ENCODE measurements around the gene TC2N. TPM values are rescaled to one million over a fixed set of nuclear protein-coding genes. Genes with fewer than 3 reads are reported as not detected.
"Not testable (repeated sequence)": the region's sequence is repeated elsewhere in the genome, so short reads cannot be mapped to it uniquely, and the experiment has no call there.

Gene TC2N
- total RNA-seq, 2 donors from 2014 or later: 67.6 to 93.4 TPM

GRCh38 chr14:91873471-91874415 lies 6.4 kb upstream of the TC2N start:
- intact Hi-C loops (cut with DNase I): no loop called here
- Histone ChIP-seq H3K36me3 (no peaks in the 10 kb centered on the region), H3K9ac (ENCODE audit: low read depth in 2 of 2, low read length in 2 of 2) (peak overlapping the region in 1 of 2 donors; percentile 39), H3K27me3 (no peaks in the 10 kb centered on the region), H3K4me1 (peaks cover 21% of the 10 kb centered on the region), H3K4me3 (no peak overlapping the region), H3K27ac (peak overlapping the region; percentile 89), H3K9me3 (no peaks in the 10 kb centered on the region)
- TF ChIP-seq, protein P1, sequence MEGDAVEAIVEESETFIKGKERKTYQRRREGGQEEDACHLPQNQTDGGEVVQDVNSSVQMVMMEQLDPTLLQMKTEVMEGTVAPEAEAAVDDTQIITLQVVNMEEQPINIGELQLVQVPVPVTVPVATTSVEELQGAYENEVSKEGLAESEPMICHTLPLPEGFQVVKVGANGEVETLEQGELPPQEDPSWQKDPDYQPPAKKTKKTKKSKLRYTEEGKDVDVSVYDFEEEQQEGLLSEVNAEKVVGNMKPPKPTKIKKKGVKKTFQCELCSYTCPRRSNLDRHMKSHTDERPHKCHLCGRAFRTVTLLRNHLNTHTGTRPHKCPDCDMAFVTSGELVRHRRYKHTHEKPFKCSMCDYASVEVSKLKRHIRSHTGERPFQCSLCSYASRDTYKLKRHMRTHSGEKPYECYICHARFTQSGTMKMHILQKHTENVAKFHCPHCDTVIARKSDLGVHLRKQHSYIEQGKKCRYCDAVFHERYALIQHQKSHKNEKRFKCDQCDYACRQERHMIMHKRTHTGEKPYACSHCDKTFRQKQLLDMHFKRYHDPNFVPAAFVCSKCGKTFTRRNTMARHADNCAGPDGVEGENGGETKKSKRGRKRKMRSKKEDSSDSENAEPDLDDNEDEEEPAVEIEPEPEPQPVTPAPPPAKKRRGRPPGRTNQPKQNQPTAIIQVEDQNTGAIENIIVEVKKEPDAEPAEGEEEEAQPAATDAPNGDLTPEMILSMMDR (IDR thresholded peaks at IDR 0.05): no peak
- DNase-seq: peak; percentile 42

- no peak overlapping the region for H3K4me3 ChIP-seq
- peak; percentile 92 for DNase-seq
- H3K27me3 ChIP-seq: no peaks in the 10 kb centered on the region
- no peaks in the 10 kb centered on the region for H3K9me3 ChIP-seq
- H3K9ac ChIP-seq (ENCODE audit: low read depth in 2 of 2, low read length in 2 of 2): peak overlapping the region in 1 of 2 donors; percentile 19
- H3K27ac ChIP-seq: peak overlapping the region; percentile 89
- intact Hi-C loops (cut with DNase I): no loop called here
- H3K4me1 ChIP-seq: peaks cover 21% of the 10 kb centered on the region
- TF ChIP-seq, protein P1 (IDR thresholded peaks at IDR 0.05): no peak
- H3K36me3 ChIP-seq: no peaks in the 10 kb centered on the region
These were observed 5.5 kb upstream of the TC2N start for GRCh38 chr14:91872517-91873470.

- H3K36me3 ChIP-seq: no peaks in the 10 kb centered on the region
- intact Hi-C loops (cut with DNase I): no loop called here
- H3K4me3 ChIP-seq: no peak overlapping the region
- H3K9me3 ChIP-seq: no peaks in the 10 kb centered on the region
- TF ChIP-seq, protein P1 (IDR thresholded peaks at IDR 0.05): no peak
- H3K27ac ChIP-seq: peak overlapping the region; percentile 89
- peak overlapping the region in 1 of 2 donors; percentile 19 for H3K9ac ChIP-seq (ENCODE audit: low read depth in 2 of 2, low read length in 2 of 2)
- DNase-seq: no peak
- H3K4me1 ChIP-seq: peaks cover 21% of the 10 kb centered on the region
- H3K27me3 ChIP-seq: no peaks in the 10 kb centered on the region
These were observed 4.7 kb upstream of the TC2N start for GRCh38 chr14:91872011-91872501.

GRCh38 chr14:91871401-91871800 lies 4.1 kb upstream of the TC2N start:
- H3K4me1 ChIP-seq: peaks cover 21% of the 10 kb centered on the region
- not testable (repeated sequence) for H3K36me3 ChIP-seq

GRCh38 chr14:91870890-91871289 lies 3.6 kb upstream of the TC2N start:
- H3K27me3 ChIP-seq: no peaks in the 10 kb centered on the region
- TF ChIP-seq, protein P1 (IDR thresholded peaks at IDR 0.05): no peak
- H3K9me3 ChIP-seq: no peaks in the 10 kb centered on the region
- H3K27ac ChIP-seq: peak overlapping the region; percentile 89
- H3K4me1 ChIP-seq: peaks cover 21% of the 10 kb centered on the region
- no peak overlapping the region for H3K9ac ChIP-seq (ENCODE audit: low read depth in 2 of 2, low read length in 2 of 2)
- no peaks in the 10 kb centered on the region for H3K36me3 ChIP-seq
- no peak for DNase-seq
- no peak overlapping the region for H3K4me3 ChIP-seq
- intact Hi-C loops (cut with DNase I): no loop called here

More at GRCh38 chr14:91871401-91871800, 4.1 kb upstream of the TC2N start:
- H3K27me3 ChIP-seq; intact Hi-C loops (cut with DNase I); H3K9me3 ChIP-seq; DNase-seq; H3K9ac ChIP-seq (ENCODE audit: low read depth in 2 of 2, low read length in 2 of 2); H3K4me3 ChIP-seq: not testable (repeated sequence)
- peak overlapping the region; percentile 89 for H3K27ac ChIP-seq
